Measurements from ENCODE around the gene SFMBT1.

The SFMBT1 gene

DNA sequence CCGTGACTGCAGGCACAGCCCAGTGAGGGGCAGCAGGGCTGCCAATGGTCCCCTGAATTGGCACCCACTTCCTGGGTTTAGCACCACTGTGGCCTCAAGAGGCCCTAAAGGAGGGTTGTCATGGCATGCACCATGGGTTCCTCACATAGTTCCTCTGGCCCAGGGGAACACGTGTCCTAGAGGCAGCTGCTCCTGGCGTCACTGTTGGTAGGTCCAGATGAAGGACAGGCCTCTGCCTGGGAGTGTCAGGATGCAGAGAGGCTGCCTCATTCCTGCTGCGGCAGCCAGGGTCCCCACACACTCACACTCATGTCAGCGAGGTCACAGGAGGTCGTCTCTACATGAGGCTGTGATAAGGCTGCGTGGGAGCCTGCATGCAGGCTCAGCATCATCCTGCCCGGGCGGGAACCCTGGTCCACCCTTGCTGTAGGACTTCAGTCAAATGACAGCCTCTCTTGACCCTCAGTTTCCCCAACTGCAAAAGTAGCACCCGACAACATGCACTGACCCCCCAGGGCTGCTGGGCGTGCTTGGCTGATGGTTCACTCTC is 26.1 kb upstream of the SFMBT1 start:
- DNase-seq (no peak), ATAC-seq (ENCODE audit: insufficient read depth, low read depth) (no peak)
- H3K79me2 ChIP-seq (ENCODE audit: insufficient read depth, low read length), result no peaks in the 10 kb centered on the region
- peak overlapping the region; percentile 73 for H3K4me2 ChIP-seq (ENCODE audit: insufficient read depth, low read length)
- H3K4me1 ChIP-seq (ENCODE audit: insufficient read depth, low read length), result peaks cover 15% of the 10 kb centered on the region
- no peak for TF ChIP-seq EZH2 (IDR thresholded peaks at IDR 0.05; ENCODE audit: borderline replicate concordance, low read depth, low read length, severe bottlenecking)
- TF ChIP-seq, protein P1, sequence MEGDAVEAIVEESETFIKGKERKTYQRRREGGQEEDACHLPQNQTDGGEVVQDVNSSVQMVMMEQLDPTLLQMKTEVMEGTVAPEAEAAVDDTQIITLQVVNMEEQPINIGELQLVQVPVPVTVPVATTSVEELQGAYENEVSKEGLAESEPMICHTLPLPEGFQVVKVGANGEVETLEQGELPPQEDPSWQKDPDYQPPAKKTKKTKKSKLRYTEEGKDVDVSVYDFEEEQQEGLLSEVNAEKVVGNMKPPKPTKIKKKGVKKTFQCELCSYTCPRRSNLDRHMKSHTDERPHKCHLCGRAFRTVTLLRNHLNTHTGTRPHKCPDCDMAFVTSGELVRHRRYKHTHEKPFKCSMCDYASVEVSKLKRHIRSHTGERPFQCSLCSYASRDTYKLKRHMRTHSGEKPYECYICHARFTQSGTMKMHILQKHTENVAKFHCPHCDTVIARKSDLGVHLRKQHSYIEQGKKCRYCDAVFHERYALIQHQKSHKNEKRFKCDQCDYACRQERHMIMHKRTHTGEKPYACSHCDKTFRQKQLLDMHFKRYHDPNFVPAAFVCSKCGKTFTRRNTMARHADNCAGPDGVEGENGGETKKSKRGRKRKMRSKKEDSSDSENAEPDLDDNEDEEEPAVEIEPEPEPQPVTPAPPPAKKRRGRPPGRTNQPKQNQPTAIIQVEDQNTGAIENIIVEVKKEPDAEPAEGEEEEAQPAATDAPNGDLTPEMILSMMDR (IDR thresholded peaks at IDR 0.05; ENCODE audit: borderline replicate concordance, extremely low read depth, low read length, poor library complexity, severe bottlenecking), result no peak
- peak overlapping the region; percentile 37 for H3K9ac ChIP-seq (ENCODE audit: low read depth, low read length)
- H3K36me3 ChIP-seq (ENCODE audit: insufficient read depth, low read length), result no peaks in the 10 kb centered on the region
- H4K20me1 ChIP-seq (ENCODE audit: insufficient read depth, low read length), result no peaks in the 10 kb centered on the region
- H3K27me3 ChIP-seq (ENCODE audit: insufficient read depth, low read length, poor library complexity), result no peaks in the 10 kb centered on the region
- H3K4me3 ChIP-seq (ENCODE audit: low read depth in 1 of 2, low read length in 2 of 2), result peak overlapping the region in 1 of 2 experiments; percentile 46; a peak in 2 of 4 replicates
- no peaks in the 10 kb centered on the region for H3K9me3 ChIP-seq (ENCODE audit: insufficient read depth, low read length, severe bottlenecking)
- peak overlapping the region; percentile 76 for H2AFZ ChIP-seq (ENCODE audit: low read depth, low read length)
- H3K27ac ChIP-seq (ENCODE audit: low read length), result peak overlapping the region; percentile 30; the same call in 1 of the 2 replicates

DNA sequence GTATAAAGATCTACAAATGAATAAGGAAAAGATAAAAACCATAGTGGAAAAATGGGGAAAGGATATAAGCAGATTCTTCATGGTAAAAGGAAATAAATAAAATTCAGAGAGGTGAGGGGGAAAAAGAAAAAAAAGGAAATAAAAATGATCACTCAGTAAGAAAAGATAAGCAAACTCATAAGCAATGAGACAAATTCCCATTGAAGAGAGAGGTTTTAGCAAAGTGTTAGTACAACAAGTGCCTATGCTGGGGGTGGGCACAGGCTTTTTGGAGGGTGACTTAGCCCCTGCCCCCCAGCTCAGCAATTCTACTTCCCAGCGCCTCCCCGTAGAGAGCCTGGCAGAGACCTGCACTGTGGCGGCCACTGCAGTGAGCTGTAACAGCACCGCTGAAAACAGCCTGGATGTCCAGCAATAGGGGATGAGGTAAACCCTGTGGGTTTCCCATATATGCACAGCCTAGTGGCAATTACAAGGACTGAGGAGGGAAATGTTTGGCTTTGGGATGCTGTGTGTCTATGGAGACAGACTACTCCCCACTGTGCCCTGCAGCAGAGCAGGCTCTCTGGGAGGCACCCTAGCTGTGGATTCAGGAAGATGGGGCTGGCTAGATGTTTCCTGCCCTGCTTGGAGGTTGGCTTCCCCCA is 23.7 kb upstream of the SFMBT1 start:
- no peak overlapping the region for H3K27ac ChIP-seq (ENCODE audit: low read length)
- H3K9me3 ChIP-seq (ENCODE audit: insufficient read depth, low read length, severe bottlenecking), result no peaks in the 10 kb centered on the region
- no peaks in the 10 kb centered on the region for H3K27me3 ChIP-seq (ENCODE audit: insufficient read depth, low read length, poor library complexity)
- TF ChIP-seq, protein P1 (IDR thresholded peaks at IDR 0.05; ENCODE audit: borderline replicate concordance, extremely low read depth, low read length, poor library complexity, severe bottlenecking), result no peak
- TF ChIP-seq EZH2 (IDR thresholded peaks at IDR 0.05; ENCODE audit: borderline replicate concordance, low read depth, low read length, severe bottlenecking), result no peak
- no peak overlapping the region for H3K4me2 ChIP-seq (ENCODE audit: insufficient read depth, low read length)
- H3K36me3 ChIP-seq (ENCODE audit: insufficient read depth, low read length), result no peaks in the 10 kb centered on the region
- H3K4me3 ChIP-seq (ENCODE audit: low read depth in 1 of 2, low read length in 2 of 2), result no peak overlapping the region
- H4K20me1 ChIP-seq (ENCODE audit: insufficient read depth, low read length), result no peaks in the 10 kb centered on the region
- H3K79me2 ChIP-seq (ENCODE audit: insufficient read depth, low read length), result no peaks in the 10 kb centered on the region
- ATAC-seq (ENCODE audit: insufficient read depth, low read depth), result no peak
- no peak overlapping the region for H3K9ac ChIP-seq (ENCODE audit: low read depth, low read length)
- peaks cover 15% of the 10 kb centered on the region for H3K4me1 ChIP-seq (ENCODE audit: insufficient read depth, low read length)
- no peak overlapping the region for H2AFZ ChIP-seq (ENCODE audit: low read depth, low read length)
- DNase-seq, result no peak

DNA sequence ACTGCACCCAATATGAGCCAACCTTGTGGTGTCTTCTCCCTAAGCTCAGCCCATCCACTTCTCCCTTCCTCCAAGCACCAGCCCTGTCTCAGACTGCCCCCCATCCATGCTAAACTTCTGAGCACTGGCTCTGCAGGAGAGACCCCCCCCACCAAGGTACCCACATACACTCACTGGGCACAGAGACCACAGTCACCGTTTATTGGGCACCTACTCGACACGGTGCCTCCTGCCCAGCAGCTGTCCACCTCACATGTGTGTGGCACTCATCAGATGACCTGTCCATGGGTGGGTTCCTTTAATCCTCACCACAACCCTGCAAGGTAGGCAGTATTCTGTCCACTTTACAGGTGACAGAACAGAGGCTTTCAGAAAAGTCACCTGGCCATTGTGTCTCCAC is 22.3 kb upstream of the SFMBT1 start:
- DNase-seq, result no peak
- Histone ChIP-seq H3K9me3 (ENCODE audit: insufficient read depth, low read length, severe bottlenecking) (no peaks in the 10 kb centered on the region), H3K79me2 (ENCODE audit: insufficient read depth, low read length) (no peaks in the 10 kb centered on the region), H3K27me3 (ENCODE audit: insufficient read depth, low read length, poor library complexity) (no peaks in the 10 kb centered on the region), H3K9ac (ENCODE audit: low read depth, low read length) (no peak overlapping the region), H3K4me2 (ENCODE audit: insufficient read depth, low read length) (no peak overlapping the region), H3K4me1 (ENCODE audit: insufficient read depth, low read length) (peaks cover 15% of the 10 kb centered on the region), H4K20me1 (ENCODE audit: insufficient read depth, low read length) (no peaks in the 10 kb centered on the region), H3K4me3 (ENCODE audit: low read depth in 1 of 2, low read length in 2 of 2) (no peak overlapping the region), H2AFZ (ENCODE audit: low read depth, low read length) (no peak overlapping the region), H3K36me3 (ENCODE audit: insufficient read depth, low read length) (no peaks in the 10 kb centered on the region), H3K27ac (ENCODE audit: low read length) (no peak overlapping the region)
- no peak for TF ChIP-seq EZH2 (IDR thresholded peaks at IDR 0.05; ENCODE audit: borderline replicate concordance, low read depth, low read length, severe bottlenecking)
- TF ChIP-seq, protein P1 (IDR thresholded peaks at IDR 0.05; ENCODE audit: borderline replicate concordance, extremely low read depth, low read length, poor library complexity, severe bottlenecking), result no peak
- ATAC-seq (ENCODE audit: insufficient read depth, low read depth), result no peak

Data from DND-41 (cell line).